T-helper 9 cell (primary cell): ENCODE data around the gene DLGAP3.
"Not testable (repeated sequence)": the region's sequence is repeated elsewhere in the genome, so short reads cannot be mapped to it uniquely, and the experiment has no call there.

ENCODE experiments used
- DNase-seq: peaks from one replicate; pipeline ENCODE4 v3.0.0-alpha.2; 2020

The DLGAP3 gene

DNA sequence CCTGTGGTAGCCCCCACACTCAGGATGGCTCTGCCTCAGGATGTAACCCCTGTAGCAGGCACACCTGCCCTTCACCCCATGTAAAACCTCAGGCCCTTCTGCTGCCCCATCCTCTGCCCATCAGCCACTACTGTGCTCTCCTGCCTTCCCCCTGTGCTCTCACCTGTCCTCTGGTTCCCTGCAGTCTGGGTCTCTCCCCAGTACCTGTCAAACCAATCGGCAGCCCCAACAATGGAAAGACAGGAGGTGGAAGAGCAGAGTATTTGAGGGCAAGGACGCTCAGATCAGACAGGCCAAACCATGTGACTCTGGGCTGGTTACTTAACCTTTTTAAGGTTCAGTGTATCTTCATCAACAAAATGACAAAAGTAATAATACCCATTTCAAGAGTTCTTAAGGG is 100.8 kb downstream of the DLGAP3 start:
- DNase-seq = no peak

DNA sequence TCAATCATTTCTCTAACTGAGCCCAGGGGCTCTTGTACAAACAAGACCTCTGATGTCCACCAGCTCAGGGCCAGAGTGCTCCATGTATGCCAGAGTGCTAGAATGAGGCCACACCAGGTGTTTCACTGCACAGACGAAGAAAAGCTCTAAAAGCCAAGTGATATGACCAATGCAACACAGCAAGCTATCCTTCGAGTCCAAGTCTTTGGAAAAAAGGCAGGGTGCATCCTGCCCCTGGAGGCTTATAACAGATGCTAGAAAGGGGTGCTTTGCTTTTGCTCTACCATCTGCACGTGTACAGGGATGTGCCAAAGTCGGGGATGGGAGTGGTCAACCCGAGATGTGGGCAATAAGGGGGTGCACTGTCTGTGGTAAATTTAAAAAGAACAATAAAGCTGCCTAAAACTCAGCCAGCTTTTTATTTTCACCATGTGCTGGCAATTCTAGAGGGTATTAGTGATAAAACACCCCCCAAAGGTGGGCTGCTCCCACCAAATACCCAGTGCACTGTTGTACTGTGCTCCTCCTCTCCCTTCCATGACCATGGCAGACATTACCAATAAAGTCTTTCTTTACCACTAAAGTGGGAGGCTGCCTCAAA is 102.0 kb downstream of the DLGAP3 start:
- DNase-seq = no peak

DNA sequence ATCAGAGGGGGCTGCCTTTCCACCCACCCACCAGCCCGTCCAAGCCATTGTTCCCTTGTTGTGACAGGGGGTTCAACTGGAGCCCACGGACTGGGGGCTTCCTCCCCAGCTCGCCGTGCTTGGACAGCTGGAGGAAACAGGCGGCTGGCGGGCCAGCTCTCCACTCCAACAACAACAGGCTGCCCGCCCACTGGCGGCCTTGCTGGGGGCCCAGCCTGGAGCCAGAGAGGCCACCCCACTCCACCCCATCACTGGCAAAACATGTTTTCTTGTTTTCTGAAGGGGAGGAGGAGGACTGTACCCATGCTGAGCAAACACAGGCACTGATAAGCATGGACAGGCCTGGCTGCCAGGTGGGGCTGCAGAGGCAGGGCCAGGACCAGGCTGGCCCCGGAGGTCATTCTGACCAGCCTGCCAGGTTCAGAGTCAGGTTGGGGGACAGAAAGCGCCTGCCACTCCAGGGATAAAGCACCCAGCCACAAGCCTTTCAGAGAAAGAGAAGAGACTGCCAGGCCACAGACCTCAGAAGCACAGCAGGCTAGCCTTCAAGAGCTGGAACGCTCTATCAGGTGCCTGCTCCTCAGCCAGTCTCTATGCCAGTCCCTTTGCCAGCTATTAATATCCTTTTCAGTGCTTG is 103.9 kb downstream of the DLGAP3 start:
- no peak for DNase-seq

DNA sequence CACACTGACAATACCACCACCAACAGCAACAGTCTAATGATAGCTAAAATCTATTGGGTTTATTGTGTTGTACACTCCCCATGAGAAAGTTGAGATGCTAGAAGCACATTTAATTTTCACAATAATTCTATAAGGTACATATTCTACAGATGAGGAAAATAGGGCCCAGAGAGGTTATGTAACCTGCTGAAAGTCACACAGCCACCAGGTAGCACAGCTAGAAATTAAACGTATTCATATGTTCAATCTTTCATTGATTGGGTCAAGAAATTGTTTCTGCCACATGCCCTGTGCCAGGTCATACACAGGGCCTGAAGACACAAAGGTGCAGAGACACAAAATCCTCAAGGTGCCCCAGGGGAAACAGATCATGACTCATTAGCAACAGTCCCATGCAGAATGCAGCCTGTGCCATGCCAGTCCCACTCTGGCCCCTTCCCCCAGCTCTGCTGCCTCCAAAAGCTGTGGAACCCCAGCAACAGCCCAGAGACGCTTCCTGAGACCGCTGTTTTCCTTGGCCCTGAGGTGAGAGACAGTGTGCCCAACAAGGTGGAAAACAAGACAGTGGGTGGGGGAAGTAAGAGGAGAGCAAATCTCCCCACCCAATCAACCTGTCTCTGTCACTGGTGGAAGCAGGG is 104.5 kb downstream of the DLGAP3 start:
- no peak for DNase-seq

DNA sequence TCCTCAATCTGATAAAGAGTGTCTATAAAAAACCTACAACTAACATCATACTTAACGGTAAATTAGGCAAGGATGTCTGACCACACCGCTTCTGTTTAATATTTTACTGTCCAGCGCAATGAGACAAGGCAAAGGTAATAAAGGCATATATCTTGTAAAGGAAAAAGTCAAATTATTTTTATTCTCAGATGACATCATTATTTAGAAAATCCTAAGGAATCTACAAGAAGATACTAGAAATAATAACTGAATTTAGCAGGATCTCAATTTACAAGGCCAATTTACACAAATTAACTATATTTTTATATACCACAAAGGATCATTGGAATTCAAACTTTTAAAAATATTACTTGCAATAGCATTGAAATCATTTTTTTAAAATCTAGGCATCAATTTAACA is 107.2 kb downstream of the DLGAP3 start:
- DNase-seq = no peak

DNA sequence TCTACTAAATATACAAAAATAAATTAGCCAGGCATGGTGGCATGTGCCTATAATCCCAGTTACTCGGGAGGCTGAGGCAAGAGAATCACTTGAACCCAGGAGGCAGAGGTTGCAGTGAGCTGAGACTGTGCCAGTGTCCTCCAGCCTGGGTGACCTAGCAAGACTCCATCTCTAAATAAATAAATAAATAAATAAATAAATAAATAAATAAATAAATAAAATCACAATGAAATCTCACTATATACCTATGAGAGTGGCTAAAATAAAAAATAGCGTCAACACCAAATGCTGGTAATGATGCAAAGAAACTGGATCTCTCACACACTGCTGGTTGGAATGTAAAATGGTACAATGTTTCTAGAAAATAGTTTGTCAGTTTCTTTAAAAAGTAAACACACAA is 110.6 kb downstream of the DLGAP3 start:
- DNase-seq = not testable (repeated sequence)

DNA sequence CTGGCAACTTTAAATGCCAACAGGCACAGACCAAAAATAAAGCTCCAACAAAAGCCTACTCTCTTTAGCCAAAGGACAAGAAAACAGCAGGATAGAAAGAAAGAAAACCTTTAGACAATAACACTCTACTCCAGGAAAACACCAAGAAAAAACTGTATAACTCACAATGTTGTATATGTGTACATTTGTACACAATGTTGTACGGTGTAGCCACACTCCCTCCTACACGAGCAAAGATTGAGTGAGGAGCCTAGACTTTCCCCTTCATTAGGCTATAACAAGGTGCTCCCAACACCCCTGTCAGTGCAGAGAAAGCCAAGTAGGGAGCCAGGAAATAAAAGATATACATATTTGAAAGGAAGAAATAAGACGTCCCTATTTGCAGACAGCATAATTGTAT is 112.7 kb downstream of the DLGAP3 start:
- DNase-seq = no peak

DNA sequence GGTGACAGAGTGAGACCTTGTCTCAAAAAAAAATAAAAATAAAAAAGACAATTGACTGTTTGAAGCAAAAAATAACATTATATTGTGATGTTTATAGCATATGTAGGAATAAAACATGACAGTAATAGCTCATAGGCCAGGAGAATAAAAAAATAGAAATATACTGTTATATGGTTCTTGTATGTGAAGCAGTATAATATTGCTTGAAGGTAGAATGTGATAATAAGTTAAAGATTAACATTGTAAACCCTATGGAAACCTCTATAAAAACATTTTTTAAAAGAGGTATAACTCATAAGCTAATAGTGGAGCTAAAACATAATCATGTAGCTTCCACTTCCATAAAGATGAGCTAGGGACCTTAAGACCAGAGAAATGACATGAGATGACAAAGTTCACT is 113.1 kb downstream of the DLGAP3 start:
- no peak for DNase-seq
